GM18499 (cell line): ENCODE results near the gene HPCAL1.

Experiments
- ATAC-seq: cut with Tn5 transposase; IDR thresholded peaks from one replicate; pipeline ENCODE4 v1.9.1; 2021; ENCODE audit warnings: moderate number of reproducible peaks; ENCODE audit not compliant: insufficient read depth, unreplicated experiment

HPCAL1 gene

GRCh38 chr2:10380048-10380926, 77.6 kb downstream of the HPCAL1 start:
- ATAC-seq: no peak

- no peak for ATAC-seq
These were observed 79.3 kb downstream of the HPCAL1 start for GRCh38 chr2:10381997-10382353.

GRCh38 chr2:10382354-10383061, 79.8 kb downstream of the HPCAL1 start:
- no peak for ATAC-seq

GRCh38 chr2:10383960-10384734, 81.4 kb downstream of the HPCAL1 start:
- no peak for ATAC-seq

GRCh38 chr2:10385501-10385900, 82.8 kb downstream of the HPCAL1 start:
- no peak for ATAC-seq

- no peak for ATAC-seq
These were observed 83.4 kb downstream of the HPCAL1 start for GRCh38 chr2:10385933-10386773.

GRCh38 chr2:10387033-10387432, 84.3 kb downstream of the HPCAL1 start:
- no peak for ATAC-seq

GRCh38 chr2:10388954-10389560, 86.4 kb downstream of the HPCAL1 start:
- no peak for ATAC-seq

- ATAC-seq: no peak
These were observed 86.9 kb downstream of the HPCAL1 start for GRCh38 chr2:10389573-10389972.

- ATAC-seq: no peak
These were observed 87.7 kb downstream of the HPCAL1 start for GRCh38 chr2:10390369-10390801.

- ATAC-seq: no peak
These were observed 89.4 kb downstream of the HPCAL1 start for GRCh38 chr2:10392100-10392499.

- ATAC-seq: no peak
These were observed 89.8 kb downstream of the HPCAL1 start for GRCh38 chr2:10392548-10392947.

GRCh38 chr2:10392951-10393639, 90.4 kb downstream of the HPCAL1 start:
- no peak for ATAC-seq

GRCh38 chr2:10393640-10393982, 90.9 kb downstream of the HPCAL1 start:
- no peak for ATAC-seq

GRCh38 chr2:10395893-10396292, 93.2 kb downstream of the HPCAL1 start:
- ATAC-seq: no peak

GRCh38 chr2:10396464-10396863, 93.8 kb downstream of the HPCAL1 start:
- no peak for ATAC-seq

GRCh38 chr2:10397297-10397875, 94.7 kb downstream of the HPCAL1 start:
- no peak for ATAC-seq

GRCh38 chr2:10397878-10398277, 95.2 kb downstream of the HPCAL1 start:
- ATAC-seq: no peak

- ATAC-seq: no peak
These were observed 95.8 kb downstream of the HPCAL1 start for GRCh38 chr2:10398496-10398895.
